SK-N-SH treated with all-trans-retinoic acid at 6 μM for 48 hours (cell line): ENCODE data around the gene TFCP2L1.

Experiments
- ATAC-seq: fragments of 200-7000 bp; cut with Tn5 transposase; 3 replicates; pipeline ENCODE4 v1.9.1; 2020; ENCODE audit warnings: mild to moderate bottlenecking, moderate library complexity
- ARNTL ChIP-seq: fragments of 450-650 bp; formaldehyde crosslinking; IDR thresholded peaks from 2 replicates; pipeline ENCODE4 v1.5.0; 2020; ENCODE audit warnings: low read depth, mild to moderate bottlenecking, moderate library complexity, borderline replicate concordance
- BACH2 ChIP-seq: fragments of 250-450 bp; sonication (Bioruptor Pico); IDR thresholded peaks from 2 replicates; pipeline ENCODE4 v1.9.0; 2021; ENCODE audit warnings: mild to moderate bottlenecking, borderline replicate concordance
- CSDC2 ChIP-seq: fragments of 250-450 bp; sonication (Bioruptor Pico); IDR thresholded peaks from 2 replicates; pipeline ENCODE4 v1.5.0; 2020; ENCODE audit warnings: mild to moderate bottlenecking, moderate library complexity
- GLIS3 ChIP-seq: fragments of 250-450 bp; sonication (Bioruptor Pico); IDR thresholded peaks from 2 replicates; pipeline ENCODE4 v1.5.0; 2020; ENCODE audit warnings: mild to moderate bottlenecking, moderate library complexity
- ISL1 ChIP-seq: fragments of 250-450 bp; sonication (Bioruptor Pico); IDR thresholded peaks from 2 replicates; pipeline ENCODE4 v2.1.2; 2022; ENCODE audit warnings: mild to moderate bottlenecking, moderate library complexity
- PPARA ChIP-seq: fragments of 250-450 bp; sonication (Bioruptor Pico); IDR thresholded peaks from 2 replicates; pipeline ENCODE4 v1.5.0; 2020; ENCODE audit warnings: mild to moderate bottlenecking, borderline replicate concordance
- RARB ChIP-seq: fragments of 250-450 bp; sonication (Bioruptor Pico); IDR thresholded peaks from 2 replicates; pipeline ENCODE4 v1.8.0; 2021; ENCODE audit warnings: mild to moderate bottlenecking, moderate library complexity
- TCF4 ChIP-seq: fragments of 250-450 bp; sonication (Bioruptor Pico); IDR thresholded peaks from 2 replicates; pipeline ENCODE4 v1.8.0; 2021; ENCODE audit warnings: mild to moderate bottlenecking, moderate library complexity, borderline replicate concordance
- TOX ChIP-seq: fragments of 250-450 bp; sonication (Bioruptor Pico); IDR thresholded peaks from 2 replicates; pipeline ENCODE4 v1.8.0; 2021; ENCODE audit warnings: mild to moderate bottlenecking, moderate library complexity, borderline replicate concordance
- ZC3H10 ChIP-seq: fragments of 250-450 bp; sonication (Bioruptor Pico); IDR thresholded peaks from 2 replicates; pipeline ENCODE4 v1.5.1; 2021; ENCODE audit warnings: mild to moderate bottlenecking, moderate library complexity
- ZFP3 ChIP-seq: fragments of 250-450 bp; sonication (Bioruptor Pico); IDR thresholded peaks from 2 replicates; pipeline ENCODE4 v1.5.0; 2020; ENCODE audit warnings: mild to moderate bottlenecking, moderate library complexity
- ZFP30 ChIP-seq: fragments of 450-650 bp; formaldehyde crosslinking; IDR thresholded peaks from 2 replicates; pipeline ENCODE4 v1.5.0; 2022; ENCODE audit warnings: mild to moderate bottlenecking, moderate library complexity
- ZNF565 ChIP-seq: fragments of 450-650 bp; formaldehyde crosslinking; conservative IDR thresholded peaks from 2 replicates; pipeline ENCODE4 v1.5.0; 2020; ENCODE audit warnings: low read depth, mild to moderate bottlenecking, moderate library complexity
- ZNF70 ChIP-seq: fragments of 450-650 bp; formaldehyde crosslinking; IDR thresholded peaks from 2 replicates; pipeline ENCODE4 v1.5.0; 2020; ENCODE audit warnings: mild to moderate bottlenecking, moderate library complexity
- ZNF8 ChIP-seq: fragments of 450-650 bp; formaldehyde crosslinking; IDR thresholded peaks from 2 replicates; pipeline ENCODE4 v1.5.0; 2020; ENCODE audit warnings: mild to moderate bottlenecking, moderate library complexity
- TF ChIP-seq, protein P1 (sequence below): fragments of 250-450 bp; sonication (Bioruptor Pico); IDR thresholded peaks from 2 replicates; pipeline ENCODE4 v1.8.0; 2020; ENCODE audit warnings: mild to moderate bottlenecking, moderate library complexity, borderline replicate concordance
- TF ChIP-seq, protein P2 (sequence below): fragments of 250-450 bp; sonication (Bioruptor Pico); IDR thresholded peaks from 2 replicates; pipeline ENCODE4 v1.8.0; 2021; ENCODE audit warnings: low read depth, mild to moderate bottlenecking, moderate library complexity, borderline replicate concordance
- TF ChIP-seq, protein P3 (sequence below): fragments of 250-450 bp; sonication (Bioruptor Pico); IDR thresholded peaks from 2 replicates; pipeline ENCODE4 v1.5.1; 2020; ENCODE audit warnings: low read depth, mild to moderate bottlenecking, moderate library complexity
- TF ChIP-seq, protein P4 (sequence below): fragments of 250-450 bp; sonication (Bioruptor Pico); IDR thresholded peaks from 2 replicates; pipeline ENCODE4 v1.5.0; 2020; ENCODE audit warnings: mild to moderate bottlenecking, moderate library complexity
- TF ChIP-seq, protein P5 (sequence below): fragments of 250-450 bp; sonication (Bioruptor Pico); IDR thresholded peaks from 2 replicates; pipeline ENCODE4 v1.5.1; 2021; ENCODE audit warnings: mild to moderate bottlenecking, moderate library complexity

TFCP2L1 gene

DNA sequence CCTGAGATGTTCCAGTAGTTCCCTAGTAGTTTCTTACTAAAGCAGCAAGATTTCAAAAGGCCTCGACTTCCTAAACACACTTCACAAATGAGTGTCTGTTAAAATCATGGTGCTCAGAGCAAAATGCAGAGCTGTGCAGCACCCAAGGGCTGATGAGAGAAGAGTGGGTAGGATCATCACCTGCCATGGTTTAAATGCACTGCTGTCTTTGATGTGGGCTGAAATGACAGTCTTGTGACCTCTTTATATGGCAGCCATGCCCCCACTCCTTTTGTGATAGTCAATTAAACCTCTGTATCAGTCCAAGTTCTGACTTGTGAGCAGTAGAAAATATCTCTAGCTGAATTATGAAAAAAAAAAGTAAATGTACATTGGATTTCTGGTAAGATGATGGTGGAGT lies 107.1 kb downstream of the TFCP2L1 start:
- no peak for ATAC-seq
- TF ChIP-seq, protein P1, sequence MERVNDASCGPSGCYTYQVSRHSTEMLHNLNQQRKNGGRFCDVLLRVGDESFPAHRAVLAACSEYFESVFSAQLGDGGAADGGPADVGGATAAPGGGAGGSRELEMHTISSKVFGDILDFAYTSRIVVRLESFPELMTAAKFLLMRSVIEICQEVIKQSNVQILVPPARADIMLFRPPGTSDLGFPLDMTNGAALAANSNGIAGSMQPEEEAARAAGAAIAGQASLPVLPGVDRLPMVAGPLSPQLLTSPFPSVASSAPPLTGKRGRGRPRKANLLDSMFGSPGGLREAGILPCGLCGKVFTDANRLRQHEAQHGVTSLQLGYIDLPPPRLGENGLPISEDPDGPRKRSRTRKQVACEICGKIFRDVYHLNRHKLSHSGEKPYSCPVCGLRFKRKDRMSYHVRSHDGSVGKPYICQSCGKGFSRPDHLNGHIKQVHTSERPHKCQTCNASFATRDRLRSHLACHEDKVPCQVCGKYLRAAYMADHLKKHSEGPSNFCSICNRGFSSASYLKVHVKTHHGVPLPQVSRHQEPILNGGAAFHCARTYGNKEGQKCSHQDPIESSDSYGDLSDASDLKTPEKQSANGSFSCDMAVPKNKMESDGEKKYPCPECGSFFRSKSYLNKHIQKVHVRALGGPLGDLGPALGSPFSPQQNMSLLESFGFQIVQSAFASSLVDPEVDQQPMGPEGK (CRISPR knock-in tag) = no peak
- TF ChIP-seq ARNTL = no peak
- TF ChIP-seq ZFP30 (CRISPR knock-in tag) = no peak
- TF ChIP-seq, protein P2, sequence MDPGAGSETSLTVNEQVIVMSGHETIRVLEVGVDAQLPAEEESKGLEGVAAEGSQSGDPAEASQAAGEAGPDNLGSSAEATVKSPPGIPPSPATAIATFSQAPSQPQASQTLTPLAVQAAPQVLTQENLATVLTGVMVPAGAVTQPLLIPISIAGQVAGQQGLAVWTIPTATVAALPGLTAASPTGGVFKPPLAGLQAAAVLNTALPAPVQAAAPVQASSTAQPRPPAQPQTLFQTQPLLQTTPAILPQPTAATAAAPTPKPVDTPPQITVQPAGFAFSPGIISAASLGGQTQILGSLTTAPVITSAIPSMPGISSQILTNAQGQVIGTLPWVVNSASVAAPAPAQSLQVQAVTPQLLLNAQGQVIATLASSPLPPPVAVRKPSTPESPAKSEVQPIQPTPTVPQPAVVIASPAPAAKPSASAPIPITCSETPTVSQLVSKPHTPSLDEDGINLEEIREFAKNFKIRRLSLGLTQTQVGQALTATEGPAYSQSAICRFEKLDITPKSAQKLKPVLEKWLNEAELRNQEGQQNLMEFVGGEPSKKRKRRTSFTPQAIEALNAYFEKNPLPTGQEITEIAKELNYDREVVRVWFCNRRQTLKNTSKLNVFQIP (CRISPR knock-in tag) = no peak
- no peak for TF ChIP-seq ZNF70 (CRISPR knock-in tag)
- TF ChIP-seq ZC3H10 (CRISPR knock-in tag) = no peak
- TF ChIP-seq RARB (CRISPR knock-in tag) = no peak
- TF ChIP-seq TOX = no peak
- TF ChIP-seq, protein P3, sequence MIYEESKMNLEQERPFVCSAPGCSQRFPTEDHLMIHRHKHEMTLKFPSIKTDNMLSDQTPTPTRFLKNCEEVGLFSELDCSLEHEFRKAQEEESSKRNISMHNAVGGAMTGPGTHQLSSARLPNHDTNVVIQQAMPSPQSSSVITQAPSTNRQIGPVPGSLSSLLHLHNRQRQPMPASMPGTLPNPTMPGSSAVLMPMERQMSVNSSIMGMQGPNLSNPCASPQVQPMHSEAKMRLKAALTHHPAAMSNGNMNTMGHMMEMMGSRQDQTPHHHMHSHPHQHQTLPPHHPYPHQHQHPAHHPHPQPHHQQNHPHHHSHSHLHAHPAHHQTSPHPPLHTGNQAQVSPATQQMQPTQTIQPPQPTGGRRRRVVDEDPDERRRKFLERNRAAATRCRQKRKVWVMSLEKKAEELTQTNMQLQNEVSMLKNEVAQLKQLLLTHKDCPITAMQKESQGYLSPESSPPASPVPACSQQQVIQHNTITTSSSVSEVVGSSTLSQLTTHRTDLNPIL = no peak
- no peak for TF ChIP-seq ZNF565 (CRISPR knock-in tag)
- TF ChIP-seq TCF4 (CRISPR knock-in tag) = no peak
- no peak for TF ChIP-seq GLIS3 (CRISPR knock-in tag)
- TF ChIP-seq ZNF8 (CRISPR knock-in tag) = no peak
- no peak for TF ChIP-seq BACH2 (CRISPR knock-in tag)
- TF ChIP-seq, all 23 proteins: peak for 0

DNA sequence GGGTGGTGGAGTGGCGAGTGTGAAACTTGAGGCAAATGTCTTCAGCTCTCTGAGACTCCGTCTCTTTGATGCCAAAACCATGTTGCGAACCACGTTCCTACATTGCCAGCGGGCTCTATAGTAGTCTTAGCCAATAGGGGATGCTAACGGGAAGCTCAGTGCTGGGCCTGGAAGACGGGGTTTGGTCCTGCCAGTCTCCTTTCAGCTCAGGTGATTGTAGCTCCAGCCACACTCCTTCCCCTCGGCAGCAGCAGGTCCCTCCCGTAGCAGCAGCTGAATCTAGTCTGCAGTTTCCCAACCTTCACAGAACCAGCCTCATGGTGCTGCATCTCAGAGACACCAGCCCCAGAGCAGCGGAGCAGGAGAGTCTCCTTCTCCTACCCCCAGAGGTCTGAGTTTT lies 109.7 kb downstream of the TFCP2L1 start:
- TF ChIP-seq ZFP3 (CRISPR knock-in tag) (no peak), ZC3H10 (CRISPR knock-in tag) (no peak), BACH2 (CRISPR knock-in tag) (no peak), PPARA (CRISPR knock-in tag) (no peak), RARB (CRISPR knock-in tag) (no peak), CSDC2 (no peak), TOX (no peak)
- TF ChIP-seq, protein P4, sequence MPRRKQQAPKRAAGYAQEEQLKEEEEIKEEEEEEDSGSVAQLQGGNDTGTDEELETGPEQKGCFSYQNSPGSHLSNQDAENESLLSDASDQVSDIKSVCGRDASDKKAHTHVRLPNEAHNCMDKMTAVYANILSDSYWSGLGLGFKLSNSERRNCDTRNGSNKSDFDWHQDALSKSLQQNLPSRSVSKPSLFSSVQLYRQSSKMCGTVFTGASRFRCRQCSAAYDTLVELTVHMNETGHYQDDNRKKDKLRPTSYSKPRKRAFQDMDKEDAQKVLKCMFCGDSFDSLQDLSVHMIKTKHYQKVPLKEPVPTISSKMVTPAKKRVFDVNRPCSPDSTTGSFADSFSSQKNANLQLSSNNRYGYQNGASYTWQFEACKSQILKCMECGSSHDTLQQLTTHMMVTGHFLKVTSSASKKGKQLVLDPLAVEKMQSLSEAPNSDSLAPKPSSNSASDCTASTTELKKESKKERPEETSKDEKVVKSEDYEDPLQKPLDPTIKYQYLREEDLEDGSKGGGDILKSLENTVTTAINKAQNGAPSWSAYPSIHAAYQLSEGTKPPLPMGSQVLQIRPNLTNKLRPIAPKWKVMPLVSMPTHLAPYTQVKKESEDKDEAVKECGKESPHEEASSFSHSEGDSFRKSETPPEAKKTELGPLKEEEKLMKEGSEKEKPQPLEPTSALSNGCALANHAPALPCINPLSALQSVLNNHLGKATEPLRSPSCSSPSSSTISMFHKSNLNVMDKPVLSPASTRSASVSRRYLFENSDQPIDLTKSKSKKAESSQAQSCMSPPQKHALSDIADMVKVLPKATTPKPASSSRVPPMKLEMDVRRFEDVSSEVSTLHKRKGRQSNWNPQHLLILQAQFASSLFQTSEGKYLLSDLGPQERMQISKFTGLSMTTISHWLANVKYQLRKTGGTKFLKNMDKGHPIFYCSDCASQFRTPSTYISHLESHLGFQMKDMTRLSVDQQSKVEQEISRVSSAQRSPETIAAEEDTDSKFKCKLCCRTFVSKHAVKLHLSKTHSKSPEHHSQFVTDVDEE = no peak
- TF ChIP-seq, protein P5, sequence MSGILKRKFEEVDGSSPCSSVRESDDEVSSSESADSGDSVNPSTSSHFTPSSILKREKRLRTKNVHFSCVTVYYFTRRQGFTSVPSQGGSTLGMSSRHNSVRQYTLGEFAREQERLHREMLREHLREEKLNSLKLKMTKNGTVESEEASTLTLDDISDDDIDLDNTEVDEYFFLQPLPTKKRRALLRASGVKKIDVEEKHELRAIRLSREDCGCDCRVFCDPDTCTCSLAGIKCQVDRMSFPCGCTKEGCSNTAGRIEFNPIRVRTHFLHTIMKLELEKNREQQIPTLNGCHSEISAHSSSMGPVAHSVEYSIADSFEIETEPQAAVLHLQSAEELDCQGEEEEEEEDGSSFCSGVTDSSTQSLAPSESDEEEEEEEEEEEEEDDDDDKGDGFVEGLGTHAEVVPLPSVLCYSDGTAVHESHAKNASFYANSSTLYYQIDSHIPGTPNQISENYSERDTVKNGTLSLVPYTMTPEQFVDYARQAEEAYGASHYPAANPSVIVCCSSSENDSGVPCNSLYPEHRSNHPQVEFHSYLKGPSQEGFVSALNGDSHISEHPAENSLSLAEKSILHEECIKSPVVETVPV (CRISPR knock-in tag) = no peak
- TF ChIP-seq, protein P3 = no peak
- ATAC-seq = no peak

DNA sequence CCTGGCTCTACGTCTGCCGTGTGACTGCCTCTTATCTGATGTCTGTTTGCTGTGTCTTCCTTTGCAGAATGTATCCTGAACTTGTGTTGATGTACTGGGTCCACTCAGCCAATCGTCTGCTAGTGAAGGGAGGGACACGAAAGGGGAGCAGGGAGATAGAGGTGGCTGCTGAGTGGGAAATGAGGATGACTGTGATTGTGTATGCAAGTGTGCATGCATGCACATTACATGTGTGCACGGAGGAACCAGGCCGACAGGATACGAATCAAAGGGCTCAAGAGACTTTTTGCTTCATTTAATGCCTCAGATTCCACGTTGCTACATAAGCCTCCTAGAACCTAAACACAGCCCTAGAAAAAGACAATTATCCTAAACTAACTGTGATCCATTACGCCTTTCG lies 111.2 kb downstream of the TFCP2L1 start:
- no peak for ATAC-seq
- TF ChIP-seq ISL1 (CRISPR knock-in tag) = no peak
